Tibial artery (tissue), 4 donors: ENCODE measurements around the gene C8B.

ENCODE experiments used
- DNase-seq, 2 donors: peaks; one replicate each; pipeline ENCODE4 v3.0.0-alpha.2; 2019
- H3K27ac ChIP-seq, 2 donors: fragments of 200-600 bp; sonication (generic) in 1 of 2; 1 replicate in 1 of 2; 2 replicates in 1 of 2; pipeline ENCODE4 v1.5.1; 2018 to 2019; ENCODE audit warnings: mild to moderate bottlenecking in 1 of 2
- H3K27me3 ChIP-seq, 2 donors: fragments of 200-600 bp; sonication (generic) in 1 of 2; one replicate each; pipeline versions ENCODE4 v1.5.1 to v1.6.0; 2016 to 2019
- H3K36me3 ChIP-seq, 3 donors: fragments of 200-600 bp; sonication (generic) in 2 of 3; one replicate each; pipeline ENCODE4 v1.5.1; 2016 to 2019; ENCODE audit warnings: mild to moderate bottlenecking in 2 of 3
- H3K4me1 ChIP-seq, 4 donors: fragments of 200-600 bp; sonication (generic) in 2 of 4; 1 replicate in 3 of 4; 2 replicates in 1 of 4; pipeline ENCODE4 v1.5.1; 2016 to 2019
- H3K4me3 ChIP-seq, 2 donors: fragments of 200-600 bp; sonication (generic) in 1 of 2; 1 replicate in 1 of 2; 2 replicates in 1 of 2; pipeline ENCODE4 v1.5.1; 2018 to 2019; ENCODE audit warnings: mild to moderate bottlenecking in 2 of 2
- H3K9me3 ChIP-seq, 3 donors: fragments of 200-600 bp; sonication (generic) in 1 of 3; one replicate each; pipeline ENCODE4 v1.5.1; 2016 to 2019
- intact Hi-C: fragments of 100-400 bp; cut with DNase I; formaldehyde crosslinking; loops from one replicate; pipeline ENCODE4 v1.15.0; 2023; ENCODE audit warnings: low total_unique reads
- TF ChIP-seq, protein P1 (sequence below), 2 experiments: fragments of 200-600 bp in 1 of 2; fragments of 450-650 bp in 1 of 2; IDR thresholded peaks; one replicate each; pipeline ENCODE4 v1.5.1; 2017 to 2019; ENCODE audit warnings: antibody characterized with exemption in 2 of 2, mild to moderate bottlenecking in 1 of 2, moderate library complexity in 1 of 2

C8B gene

DNA sequence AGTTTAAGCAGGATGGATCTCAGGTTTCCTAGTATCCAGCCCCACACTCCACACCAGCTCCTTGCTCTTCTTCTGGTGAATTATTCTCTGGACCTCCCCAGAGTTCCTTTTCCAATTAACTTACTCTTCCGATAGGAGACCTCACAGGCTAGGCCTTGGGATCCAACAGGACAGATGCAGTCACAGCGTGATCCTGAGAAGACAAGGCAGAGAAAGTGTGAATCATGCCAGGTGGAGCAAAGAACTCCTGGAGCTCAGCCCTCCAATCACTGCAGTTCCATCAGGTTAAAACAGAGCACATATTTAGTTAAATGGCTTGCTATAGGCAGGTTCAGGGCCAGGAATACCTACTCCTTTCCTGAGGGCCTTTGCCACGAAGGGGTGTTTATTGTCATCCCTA is 34.1 kb downstream of the C8B start:
- no peak overlapping the region for H3K4me3 ChIP-seq
- no peaks in the 10 kb centered on the region for H3K4me1 ChIP-seq
- intact Hi-C loops, result no loop called here
- no peaks in the 10 kb centered on the region for H3K36me3 ChIP-seq
- H3K27me3 ChIP-seq, result no peaks in the 10 kb centered on the region
- no peak overlapping the region for H3K27ac ChIP-seq
- TF ChIP-seq, protein P1, sequence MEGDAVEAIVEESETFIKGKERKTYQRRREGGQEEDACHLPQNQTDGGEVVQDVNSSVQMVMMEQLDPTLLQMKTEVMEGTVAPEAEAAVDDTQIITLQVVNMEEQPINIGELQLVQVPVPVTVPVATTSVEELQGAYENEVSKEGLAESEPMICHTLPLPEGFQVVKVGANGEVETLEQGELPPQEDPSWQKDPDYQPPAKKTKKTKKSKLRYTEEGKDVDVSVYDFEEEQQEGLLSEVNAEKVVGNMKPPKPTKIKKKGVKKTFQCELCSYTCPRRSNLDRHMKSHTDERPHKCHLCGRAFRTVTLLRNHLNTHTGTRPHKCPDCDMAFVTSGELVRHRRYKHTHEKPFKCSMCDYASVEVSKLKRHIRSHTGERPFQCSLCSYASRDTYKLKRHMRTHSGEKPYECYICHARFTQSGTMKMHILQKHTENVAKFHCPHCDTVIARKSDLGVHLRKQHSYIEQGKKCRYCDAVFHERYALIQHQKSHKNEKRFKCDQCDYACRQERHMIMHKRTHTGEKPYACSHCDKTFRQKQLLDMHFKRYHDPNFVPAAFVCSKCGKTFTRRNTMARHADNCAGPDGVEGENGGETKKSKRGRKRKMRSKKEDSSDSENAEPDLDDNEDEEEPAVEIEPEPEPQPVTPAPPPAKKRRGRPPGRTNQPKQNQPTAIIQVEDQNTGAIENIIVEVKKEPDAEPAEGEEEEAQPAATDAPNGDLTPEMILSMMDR (IDR thresholded peaks at IDR 0.05), result no peak
- H3K9me3 ChIP-seq, result no peaks in the 10 kb centered on the region
- DNase-seq, result no peak

DNA sequence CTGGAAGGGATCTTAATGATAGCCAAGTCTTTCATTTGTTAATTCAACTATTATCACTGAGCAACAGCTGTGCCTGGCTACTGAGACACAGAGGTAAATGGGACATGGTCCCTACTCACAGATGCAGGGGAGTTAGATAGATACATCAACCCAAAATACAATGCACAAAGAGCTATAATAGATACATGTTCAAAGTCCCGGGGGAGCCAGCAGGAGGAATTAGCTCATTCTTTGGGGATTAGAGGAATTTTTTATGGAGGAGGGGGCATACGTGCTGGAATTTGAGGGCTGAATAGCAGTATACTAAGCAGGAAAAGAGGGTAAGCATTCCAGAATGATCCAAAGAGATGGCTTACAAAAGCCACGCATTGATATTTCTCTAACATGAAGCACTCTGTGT is 34.6 kb downstream of the C8B start:
- TF ChIP-seq, protein P1 (IDR thresholded peaks at IDR 0.05), result no peak
- H3K27me3 ChIP-seq, result no peaks in the 10 kb centered on the region
- no peak overlapping the region for H3K4me3 ChIP-seq
- H3K9me3 ChIP-seq, result no peaks in the 10 kb centered on the region
- no peak overlapping the region for H3K27ac ChIP-seq
- DNase-seq, result no peak
- intact Hi-C loops, result no loop called here
- no peaks in the 10 kb centered on the region for H3K36me3 ChIP-seq
- H3K4me1 ChIP-seq, result no peaks in the 10 kb centered on the region

DNA sequence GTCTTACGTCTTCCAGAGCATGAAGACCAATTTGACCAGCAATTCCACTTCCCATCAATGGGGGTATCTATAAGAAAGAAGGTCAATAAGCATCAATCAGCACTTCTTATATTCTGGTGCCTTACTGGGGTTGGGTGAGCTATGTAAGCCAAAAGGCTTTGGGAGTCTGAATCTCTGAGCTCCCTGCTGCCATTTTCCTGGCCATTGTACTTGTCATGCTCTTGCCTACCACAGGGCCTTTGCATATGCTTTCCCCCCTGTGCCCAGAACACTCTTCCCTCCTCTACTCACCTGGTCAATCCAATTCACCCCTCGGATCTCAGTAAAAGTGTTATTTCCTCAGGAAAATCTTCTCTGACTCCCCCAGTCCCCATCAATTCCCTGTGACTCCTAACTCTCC is 36.3 kb downstream of the C8B start:
- H3K27me3 ChIP-seq, result no peaks in the 10 kb centered on the region
- intact Hi-C loops, result no loop called here

DNA sequence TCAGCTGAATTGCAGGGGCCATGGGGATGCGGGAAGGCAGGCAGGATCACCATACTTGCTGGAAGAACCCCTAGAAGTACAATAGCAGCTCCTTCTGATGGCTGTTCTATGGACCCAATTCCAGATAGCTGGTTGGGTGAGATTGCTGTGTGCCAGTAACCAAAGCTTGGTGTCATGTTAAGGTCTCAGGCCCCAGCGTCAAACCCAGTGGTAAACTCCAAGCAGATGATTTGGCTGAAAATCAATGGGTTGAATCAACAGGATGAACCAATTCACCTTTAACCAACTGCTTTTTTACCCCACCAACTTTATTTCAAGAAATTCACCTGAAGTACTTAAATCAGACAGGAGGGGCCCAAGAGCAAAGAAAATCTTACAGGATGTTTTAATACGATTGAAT is 37.8 kb downstream of the C8B start:
- no peaks in the 10 kb centered on the region for H3K36me3 ChIP-seq
- intact Hi-C loops, result no loop called here
- H3K4me1 ChIP-seq, result no peaks in the 10 kb centered on the region
- H3K9me3 ChIP-seq, result no peaks in the 10 kb centered on the region
- H3K27me3 ChIP-seq, result no peaks in the 10 kb centered on the region
- TF ChIP-seq, protein P1 (IDR thresholded peaks at IDR 0.05), result no peak
- no peak for DNase-seq
- H3K27ac ChIP-seq, result no peak overlapping the region
- no peak overlapping the region for H3K4me3 ChIP-seq

More for the DNA sequence above, 36.3 kb downstream of the C8B start:
- Histone ChIP-seq H3K36me3 (no peaks in the 10 kb centered on the region), H3K27ac (no peak overlapping the region), H3K4me1 (no peaks in the 10 kb centered on the region), H3K4me3 (no peak overlapping the region), H3K9me3 (no peaks in the 10 kb centered on the region)
- TF ChIP-seq, protein P1 (IDR thresholded peaks at IDR 0.05), result no peak
- no peak for DNase-seq

DNA sequence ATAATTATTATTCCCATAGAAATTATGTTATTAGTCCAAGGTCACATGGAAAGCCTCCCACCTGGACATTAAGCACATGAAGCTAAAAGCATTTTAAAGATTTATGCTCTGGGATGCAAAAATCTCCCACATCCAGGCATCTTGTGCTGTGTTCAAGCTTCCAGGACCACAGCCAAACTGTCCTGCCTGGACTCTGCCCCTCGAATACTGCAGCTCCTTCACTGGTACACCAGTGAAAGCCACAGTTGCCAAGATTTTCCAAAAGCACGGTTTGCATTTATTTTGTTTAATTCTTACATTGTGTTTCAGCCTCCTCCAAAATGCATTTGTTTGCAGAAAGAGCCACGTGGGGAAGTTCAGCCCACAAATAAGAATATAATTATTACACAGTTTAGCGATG is 38.6 kb downstream of the C8B start:
- H3K27me3 ChIP-seq, result no peaks in the 10 kb centered on the region

More for the DNA sequence above, 38.6 kb downstream of the C8B start:
- H3K9me3 ChIP-seq, result no peaks in the 10 kb centered on the region
- intact Hi-C loops, result no loop called here
- no peaks in the 10 kb centered on the region for H3K4me1 ChIP-seq
- TF ChIP-seq, protein P1 (IDR thresholded peaks at IDR 0.05), result no peak
- no peak overlapping the region for H3K27ac ChIP-seq
- H3K4me3 ChIP-seq, result no peak overlapping the region
- H3K36me3 ChIP-seq, result no peaks in the 10 kb centered on the region
- no peak for DNase-seq
